ENCODE measurements around the gene SCGN.

DNA sequence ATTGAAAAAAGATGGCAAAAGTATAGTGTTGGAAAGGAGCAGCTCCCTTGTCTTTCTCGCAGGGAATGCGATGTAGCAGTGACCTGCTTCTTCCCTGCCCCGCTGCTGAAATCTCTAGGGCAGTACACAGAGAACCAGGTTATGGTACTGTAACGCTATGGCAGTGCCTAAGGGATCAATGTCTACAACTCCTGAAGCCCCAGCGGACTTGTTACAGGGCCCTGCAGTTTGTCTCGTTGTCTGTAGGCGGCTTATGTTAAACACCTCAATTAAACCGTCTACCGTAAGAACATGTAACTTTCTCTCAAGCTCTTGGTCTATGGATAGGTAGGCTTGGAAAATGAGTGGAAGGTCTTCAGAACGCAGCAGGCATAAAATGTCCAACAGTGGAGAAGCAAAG lies 57.7 kb downstream of the SCGN start:
- TF ChIP-seq MXI1 (IDR thresholded peaks at IDR 0.05; ENCODE audit: borderline replicate concordance, low read depth, low read length), result no peak
- TF ChIP-seq, protein P1, sequence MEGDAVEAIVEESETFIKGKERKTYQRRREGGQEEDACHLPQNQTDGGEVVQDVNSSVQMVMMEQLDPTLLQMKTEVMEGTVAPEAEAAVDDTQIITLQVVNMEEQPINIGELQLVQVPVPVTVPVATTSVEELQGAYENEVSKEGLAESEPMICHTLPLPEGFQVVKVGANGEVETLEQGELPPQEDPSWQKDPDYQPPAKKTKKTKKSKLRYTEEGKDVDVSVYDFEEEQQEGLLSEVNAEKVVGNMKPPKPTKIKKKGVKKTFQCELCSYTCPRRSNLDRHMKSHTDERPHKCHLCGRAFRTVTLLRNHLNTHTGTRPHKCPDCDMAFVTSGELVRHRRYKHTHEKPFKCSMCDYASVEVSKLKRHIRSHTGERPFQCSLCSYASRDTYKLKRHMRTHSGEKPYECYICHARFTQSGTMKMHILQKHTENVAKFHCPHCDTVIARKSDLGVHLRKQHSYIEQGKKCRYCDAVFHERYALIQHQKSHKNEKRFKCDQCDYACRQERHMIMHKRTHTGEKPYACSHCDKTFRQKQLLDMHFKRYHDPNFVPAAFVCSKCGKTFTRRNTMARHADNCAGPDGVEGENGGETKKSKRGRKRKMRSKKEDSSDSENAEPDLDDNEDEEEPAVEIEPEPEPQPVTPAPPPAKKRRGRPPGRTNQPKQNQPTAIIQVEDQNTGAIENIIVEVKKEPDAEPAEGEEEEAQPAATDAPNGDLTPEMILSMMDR (conservative IDR thresholded peaks at IDR 0.05; ENCODE audit: low read depth, low read length), result no peak
- TF ChIP-seq POLR2A (IDR thresholded peaks at IDR 0.05; ENCODE audit: low read depth, low read length), result no peak
- no peak for TF ChIP-seq BHLHE40 (IDR thresholded peaks at IDR 0.05; ENCODE audit: low read depth, low read length)
